HepG2 (cell line): ENCODE measurements around the gene AFF4. TPM values are rescaled to one million over a fixed set of nuclear protein-coding genes. Genes with fewer than 3 reads are reported as not detected.

Experiments
- AFF4 ChIP-seq: sonication (generic); formaldehyde crosslinking; IDR thresholded peaks from 2 replicates; pipeline ENCODE4 v1.4.0; 2020; ENCODE audit warnings: missing genetic modification reagents
- ARID2 ChIP-seq: sonication (generic); formaldehyde crosslinking; IDR thresholded peaks from 2 replicates; pipeline ENCODE4 v1.8.1; 2022; ENCODE audit warnings: mild to moderate bottlenecking, missing genetic modification reagents, borderline replicate concordance
- ELF3 ChIP-seq: IDR thresholded peaks from 2 replicates; pipeline ENCODE4 v1.6.1; 2016; ENCODE audit warnings: missing genetic modification reagents, missing compliant biosample characterization
- MNT ChIP-seq: fragments of 450-650 bp; IDR thresholded peaks from 2 replicates; pipeline ENCODE4 v1.6.1; 2016
- NKX3-1 ChIP-seq: sonication (generic); formaldehyde crosslinking; IDR thresholded peaks from 2 replicates; pipeline ENCODE4 v1.5.0; 2020; ENCODE audit warnings: missing genetic modification reagents
- PATZ1 ChIP-seq: sonication (generic); formaldehyde crosslinking; IDR thresholded peaks from 2 replicates; pipeline ENCODE4 v1.4.0; 2020; ENCODE audit warnings: missing genetic modification reagents
- POLR2G ChIP-seq: fragments of 200-400 bp; formaldehyde crosslinking; IDR thresholded peaks from 2 replicates; pipeline ENCODE4 v1.6.1; 2018; ENCODE audit warnings: mild to moderate bottlenecking, low read depth, low read length, moderate library complexity
- RARA ChIP-seq: IDR thresholded peaks from 2 replicates; pipeline ENCODE4 v1.6.1; 2016; ENCODE audit warnings: missing genetic modification reagents, missing compliant biosample characterization
- REPIN1 ChIP-seq: sonication (generic); formaldehyde crosslinking; IDR thresholded peaks from 2 replicates; pipeline ENCODE4 v1.8.0; 2022; ENCODE audit warnings: missing genetic modification reagents, low read depth, mild to moderate bottlenecking, borderline replicate concordance
- TRAFD1 ChIP-seq: sonication (generic); formaldehyde crosslinking; IDR thresholded peaks from 2 replicates; pipeline ENCODE4 v1.5.1; 2020; ENCODE audit warnings: missing genetic modification reagents, mild to moderate bottlenecking, borderline replicate concordance
- ZBTB20 ChIP-seq: sonication (generic); formaldehyde crosslinking; IDR thresholded peaks from 2 replicates; pipeline ENCODE4 v1.8.1; 2023; ENCODE audit warnings: missing genetic modification reagents, low read depth, mild to moderate bottlenecking, borderline replicate concordance
- ZFP37 ChIP-seq: sonication (generic); formaldehyde crosslinking; IDR thresholded peaks from 2 replicates; pipeline ENCODE4 v1.4.0; 2020; ENCODE audit warnings: missing genetic modification reagents, borderline replicate concordance
- ZFX ChIP-seq: sonication (generic); formaldehyde crosslinking; IDR thresholded peaks from 2 replicates; pipeline ENCODE4 v1.4.0; 2020; ENCODE audit warnings: mild to moderate bottlenecking, low read depth, missing genetic modification reagents, moderate library complexity
- ZMAT3 ChIP-seq: sonication (generic); formaldehyde crosslinking; conservative IDR thresholded peaks from 2 replicates; pipeline ENCODE4 v1.7.0; 2021; ENCODE audit warnings: missing genetic modification reagents
- ZNF121 ChIP-seq: sonication (generic); formaldehyde crosslinking; IDR thresholded peaks from 2 replicates; pipeline ENCODE4 v1.5.0; 2020; ENCODE audit warnings: mild to moderate bottlenecking, missing genetic modification reagents
- ZNF503 ChIP-seq: sonication (generic); formaldehyde crosslinking; IDR thresholded peaks from 2 replicates; pipeline ENCODE4 v1.4.0; 2020; ENCODE audit warnings: missing genetic modification reagents
- ZNF780A ChIP-seq: sonication (generic); formaldehyde crosslinking; IDR thresholded peaks from 2 replicates; pipeline ENCODE4 v1.8.0; 2022; ENCODE audit warnings: mild to moderate bottlenecking, missing genetic modification reagents, moderate library complexity
- polyA plus RNA-seq, 8 experiments: library from polyadenylated mRNA; depleted of rRNA in 3 of 8; stranded (reverse) in 7 of 8; unstranded in 1 of 8; fragments of >200 nt; fragmentation: Illumina TruSeq in 4 of 8; extraction: Trizol in 4 of 8; gene quantifications; 2 replicates each; pipeline versions ENCODE4 v1.2.1 to v1.2.3, GENCODE V29; 2011 to 2016; ENCODE audit warnings: low read depth in 4 of 8, missing spikeins in 1 of 8, mixed read lengths in 1 of 8; ENCODE audit not compliant: insufficient read depth in 1 of 8
- total RNA-seq, 5 experiments: library from RNA; depleted of rRNA; stranded (reverse); fragments of >200 nt; fragmentation: Illumina TruSeq; extraction: Trizol; gene quantifications; 2 replicates each; pipeline ENCODE4 v1.2.3, GENCODE V29; 2016; ENCODE audit warnings: low read depth in 1 of 5

AFF4 gene
- total and polyA plus RNA-seq, 2 of the 13 experiments (the other 11 are each of a cell fraction or from before 2014, with no cell fraction given) = 22.1 to 25.5 TPM

- TF ChIP-seq ZMAT3 (peak; percentile 2; the same call in 1 of the 2 replicates), ZFX (CRISPR knock-in tag) (peak; percentile 83; the same call in 1 of the 2 replicates), TRAFD1 (CRISPR knock-in tag) (no peak), PATZ1 (0 out of 2 replicates have a peak, but pooled peaks have one; percentile 29), REPIN1 (CRISPR knock-in tag) (peak; percentile 46; the same call in 1 of the 2 replicates), ELF3 (CRISPR knock-in tag) (peak; percentile 37), ZBTB20 (CRISPR knock-in tag) (no peak), ZFP37 (CRISPR knock-in tag) (0 out of 2 replicates have a peak, but pooled peaks have one; percentile 36), ZNF503 (CRISPR knock-in tag) (no peak), MNT (no peak), POLR2G (no peak), ZNF121 (CRISPR knock-in tag) (peak; percentile 44), NKX3-1 (CRISPR knock-in tag) (peak; percentile 72; the same call in 1 of the 2 replicates), ZNF780A (CRISPR knock-in tag) (0 out of 2 replicates have a peak, but pooled peaks have one; percentile 49), RARA (CRISPR knock-in tag) (no peak), ARID2 (CRISPR knock-in tag) (peak; percentile 48; the same call in 1 of the 2 replicates), AFF4 (CRISPR knock-in tag) (no peak)
Measured at GRCh38 chr5:132829742-132830435, 133.5 kb downstream of the AFF4 start (continued).
